IgD-negative memory B cell (primary cell): Measurements from ENCODE around the gene FAF2. TPM values are rescaled to one million over a fixed set of nuclear protein-coding genes. Genes with fewer than 3 reads are reported as not detected.
A peak's percentile ranks its signal among the peaks of the same experiment; 100 is the strongest.
"Not testable (repeated sequence)": the region's sequence is repeated elsewhere in the genome, so short reads cannot be mapped to it uniquely, and the experiment has no call there.

Experiments used
- H3K27ac Mint-ChIP-seq, 3 donors: one replicate each; pipeline ENCODE4 v1.8.0; 2020 to 2022; ENCODE audit warnings: mild to moderate bottlenecking in 3 of 3, mixed read lengths in 3 of 3, moderate library complexity in 1 of 3
- H3K27me3 Mint-ChIP-seq: one replicate; pipeline ENCODE4 v1.8.0; 2021; ENCODE audit warnings: mixed read lengths
- H3K36me3 Mint-ChIP-seq: one replicate; pipeline ENCODE4 v1.8.0; 2020; ENCODE audit warnings: mild to moderate bottlenecking, mixed read lengths
- H3K4me1 Mint-ChIP-seq, 3 donors: one replicate each; pipeline ENCODE4 v1.8.0; 2020 to 2022; ENCODE audit warnings: mixed read lengths in 3 of 3, mild to moderate bottlenecking in 1 of 3
- H3K4me3 Mint-ChIP-seq, 4 donors: one replicate each; pipeline ENCODE4 v1.8.0; 2020 to 2022; ENCODE audit warnings: mild to moderate bottlenecking in 4 of 4, mixed read lengths in 4 of 4, moderate library complexity in 3 of 4
- H3K9me3 Mint-ChIP-seq, 3 donors: one replicate each; pipeline ENCODE4 v1.8.0; 2020 to 2021; ENCODE audit warnings: mixed read lengths in 3 of 3, mild to moderate bottlenecking in 1 of 3
- polyA plus RNA-seq: library from polyadenylated mRNA; unstranded; fragments of 300-500 nt; fragmentation: Illumina TruSeq; gene quantifications from one replicate; pipeline ENCODE4 v1.2.3, GENCODE V29; 2021

The FAF2 gene
- polyA plus RNA-seq, 1 donor from 2014 or later: 11.1 TPM

DNA sequence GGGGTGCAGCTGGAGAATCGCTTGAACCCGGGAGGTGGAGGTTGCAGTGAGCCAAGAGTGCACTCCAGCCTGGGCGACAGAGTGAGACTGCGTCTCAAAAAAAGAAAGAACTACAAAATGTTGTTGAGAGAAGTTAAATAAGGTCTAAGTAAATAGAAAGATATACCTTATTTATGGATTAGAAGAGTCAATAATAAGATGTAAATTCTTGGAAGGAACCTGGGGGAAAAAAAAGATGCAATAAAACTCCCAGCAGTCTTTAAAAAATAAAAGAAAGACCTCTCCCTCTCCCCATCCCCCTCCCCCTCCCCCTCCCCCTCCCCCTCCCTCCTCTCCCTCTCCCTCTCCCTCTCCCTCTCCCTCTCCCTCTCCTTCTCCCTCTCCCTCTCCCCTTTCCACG lies 15.5 kb upstream of the FAF2 start:
- peaks cover 13% of the 10 kb centered on the region for H3K27me3 Mint-ChIP-seq
- no peak overlapping the region for H3K27ac Mint-ChIP-seq
- peaks cover 4 to 11% (median 9%) of the 10 kb centered on the region in 3 donors for H3K4me1 Mint-ChIP-seq
- peaks cover 0 to 4% (median 0%) of the 10 kb centered on the region in 3 donors for H3K9me3 Mint-ChIP-seq
- no peak overlapping the region for H3K4me3 Mint-ChIP-seq
- peaks cover 2% of the 10 kb centered on the region for H3K36me3 Mint-ChIP-seq

DNA sequence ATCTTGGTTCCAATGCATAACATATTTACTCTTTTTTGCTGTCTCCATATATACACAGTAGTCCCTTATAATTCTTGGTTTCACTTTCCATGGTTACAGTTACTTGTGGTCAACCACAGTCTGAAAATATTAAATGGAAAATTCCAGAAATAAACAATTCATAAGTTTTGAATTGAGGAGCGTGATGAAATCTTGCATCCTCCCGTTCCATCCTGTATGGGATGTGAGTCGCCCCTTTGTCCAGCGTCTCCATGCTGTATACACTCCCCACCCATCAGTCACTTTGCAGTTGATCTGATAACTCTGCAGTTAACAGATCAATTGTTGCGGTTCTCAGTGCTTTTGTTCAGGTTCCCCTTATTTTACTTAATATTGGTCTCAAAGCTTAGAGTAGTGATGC lies 11.5 kb upstream of the FAF2 start:
- Mint-ChIP-seq H3K9me3 (peaks cover 0 to 4% (median 0%) of the 10 kb centered on the region in 3 donors), H3K27me3 (peaks cover 15% of the 10 kb centered on the region), H3K36me3 (no peaks in the 10 kb centered on the region), H3K4me1 (peaks cover 4 to 9% (median 8%) of the 10 kb centered on the region in 3 donors), H3K4me3 (peak overlapping the region; percentile 20 to 70 (median 58)), H3K27ac (peak overlapping the region in 1 of 3 donors; percentile 65)

DNA sequence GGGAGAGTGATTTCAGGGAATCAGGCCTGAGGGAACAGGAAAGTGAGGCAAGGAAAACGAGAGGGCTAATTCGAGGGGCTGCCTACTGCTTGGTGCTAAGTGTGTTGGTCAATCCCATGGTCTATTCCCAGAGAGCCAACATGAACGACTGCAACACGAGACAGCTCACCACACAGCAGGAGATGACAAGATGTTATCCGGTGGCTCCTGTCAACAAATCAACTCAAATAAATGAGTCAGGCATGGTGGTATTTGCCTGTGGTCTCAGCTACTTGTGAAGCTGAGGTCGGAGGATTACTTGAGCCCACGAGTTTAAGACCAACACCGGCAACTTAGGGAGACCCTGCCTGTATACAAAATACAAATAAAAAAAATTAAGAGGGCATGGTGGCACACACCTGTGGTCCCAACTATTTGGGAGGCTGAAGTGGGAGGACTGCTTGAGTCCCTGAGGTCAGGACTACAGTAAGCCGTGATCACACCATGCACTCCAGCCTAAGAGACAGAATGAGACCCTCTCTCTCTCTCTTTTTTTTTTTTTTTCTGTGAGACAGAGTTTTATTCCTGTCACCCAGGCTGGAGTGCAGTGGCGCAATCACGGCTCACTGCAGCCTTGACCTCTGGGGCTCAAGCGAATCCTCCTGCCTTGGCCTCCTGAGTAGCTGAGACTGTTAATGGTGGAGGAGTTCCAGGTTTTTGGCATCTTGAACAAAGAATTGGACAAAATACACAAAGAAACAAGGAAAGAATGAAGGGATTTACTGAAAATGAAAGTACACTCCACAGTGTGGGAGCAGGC lies 9.0 kb upstream of the FAF2 start:
- Mint-ChIP-seq H3K27me3 (peaks cover 16% of the 10 kb centered on the region), H3K27ac (no peak overlapping the region), H3K4me1 (peaks cover 4 to 9% (median 8%) of the 10 kb centered on the region in 3 donors), H3K4me3 (no peak overlapping the region), H3K9me3 (no peaks in the 10 kb centered on the region), H3K36me3 (no peaks in the 10 kb centered on the region)

DNA sequence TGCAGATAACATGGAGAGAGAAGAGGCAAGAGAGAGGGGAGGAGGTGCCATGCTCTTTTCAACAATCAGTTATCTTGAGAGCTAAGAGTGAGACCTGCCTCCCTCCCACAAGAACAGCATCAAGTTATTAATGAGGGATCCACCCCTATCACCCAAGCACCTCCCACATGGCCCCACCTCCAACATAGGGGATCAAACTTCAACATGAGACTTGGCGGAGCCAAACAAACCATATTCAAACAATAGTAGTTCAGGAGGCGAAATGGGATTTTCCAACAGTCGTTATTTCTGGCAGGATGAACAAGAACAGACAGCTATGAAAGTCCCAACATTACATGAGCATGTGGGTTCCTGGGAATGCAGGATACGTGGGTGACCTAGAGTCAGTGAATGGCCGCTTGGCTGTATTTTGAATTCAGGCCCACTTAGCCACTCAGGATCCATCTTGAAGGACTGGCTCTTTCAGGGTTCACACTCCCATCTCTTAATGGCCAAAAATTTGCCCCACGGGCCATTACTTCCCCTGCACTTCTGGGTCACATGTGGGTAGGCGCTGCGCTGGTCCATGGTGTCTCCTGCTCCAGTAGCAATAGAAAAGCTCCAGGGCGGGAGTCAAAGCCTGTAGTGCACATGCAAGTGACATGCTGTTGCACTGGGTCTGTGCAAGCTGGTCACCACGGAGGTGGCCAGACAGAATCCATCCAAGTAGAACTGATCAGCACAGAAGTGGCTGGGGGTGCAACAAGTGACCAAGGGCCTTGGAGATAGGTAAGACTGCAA lies 7.1 kb upstream of the FAF2 start:
- peaks cover 4 to 9% (median 9%) of the 10 kb centered on the region in 3 donors for H3K4me1 Mint-ChIP-seq
- H3K9me3 Mint-ChIP-seq: no peaks in the 10 kb centered on the region
- peak overlapping the region in 1 of 3 donors; percentile 61 for H3K27ac Mint-ChIP-seq
- peaks cover 14% of the 10 kb centered on the region for H3K27me3 Mint-ChIP-seq
- H3K4me3 Mint-ChIP-seq: peak overlapping the region in 1 of 4 donors; percentile 31
- no peaks in the 10 kb centered on the region for H3K36me3 Mint-ChIP-seq

DNA sequence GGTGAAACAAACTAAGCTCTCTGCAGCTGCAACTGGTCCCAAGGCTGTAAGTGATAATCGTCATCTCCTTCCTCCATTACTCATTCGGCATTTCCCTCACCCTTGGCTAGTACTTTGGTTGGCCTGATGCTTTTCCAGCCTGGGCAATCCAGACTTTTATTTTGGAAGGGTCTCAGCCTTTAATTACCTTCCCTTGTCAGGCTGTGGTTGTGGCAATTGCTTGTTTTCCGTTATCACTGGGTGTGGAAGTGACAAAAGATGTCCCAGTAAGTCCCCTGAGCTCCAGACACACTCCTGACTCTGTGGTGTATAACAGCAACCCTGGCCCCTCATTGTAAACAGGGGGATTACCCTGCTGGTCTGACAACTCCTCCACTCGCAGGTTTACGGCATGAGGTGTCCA lies 6.3 kb upstream of the FAF2 start:
- H3K4me3 Mint-ChIP-seq: no peak overlapping the region
- peaks cover 12% of the 10 kb centered on the region for H3K27me3 Mint-ChIP-seq
- no peak overlapping the region for H3K27ac Mint-ChIP-seq
- H3K9me3 Mint-ChIP-seq: no peaks in the 10 kb centered on the region
- H3K36me3 Mint-ChIP-seq: no peaks in the 10 kb centered on the region
- H3K4me1 Mint-ChIP-seq: peaks cover 5 to 8% (median 6%) of the 10 kb centered on the region in 3 donors

DNA sequence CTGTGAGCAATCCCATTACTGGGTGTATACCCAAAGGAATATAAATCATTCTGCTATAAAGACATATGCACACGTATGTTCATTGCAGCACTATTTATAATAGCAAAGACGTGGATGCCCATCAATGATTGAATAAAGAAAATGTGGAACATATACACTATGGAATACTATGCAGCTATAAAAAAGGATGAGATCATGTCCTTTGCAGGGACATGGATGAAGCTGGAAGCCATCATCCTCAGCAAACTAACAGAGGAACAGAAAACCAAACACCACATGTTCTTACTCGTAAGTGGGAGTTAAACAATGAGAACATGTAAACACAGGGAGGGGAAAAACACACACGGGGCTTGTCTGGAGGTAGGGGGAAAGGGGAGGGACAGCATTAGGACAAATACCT lies 5.3 kb upstream of the FAF2 start:
- H3K27ac Mint-ChIP-seq, H3K9me3 Mint-ChIP-seq, H3K27me3 Mint-ChIP-seq, H3K36me3 Mint-ChIP-seq, H3K4me1 Mint-ChIP-seq: not testable (repeated sequence)
- peak overlapping the region in 1 of 4 donors; percentile 61 for H3K4me3 Mint-ChIP-seq

DNA sequence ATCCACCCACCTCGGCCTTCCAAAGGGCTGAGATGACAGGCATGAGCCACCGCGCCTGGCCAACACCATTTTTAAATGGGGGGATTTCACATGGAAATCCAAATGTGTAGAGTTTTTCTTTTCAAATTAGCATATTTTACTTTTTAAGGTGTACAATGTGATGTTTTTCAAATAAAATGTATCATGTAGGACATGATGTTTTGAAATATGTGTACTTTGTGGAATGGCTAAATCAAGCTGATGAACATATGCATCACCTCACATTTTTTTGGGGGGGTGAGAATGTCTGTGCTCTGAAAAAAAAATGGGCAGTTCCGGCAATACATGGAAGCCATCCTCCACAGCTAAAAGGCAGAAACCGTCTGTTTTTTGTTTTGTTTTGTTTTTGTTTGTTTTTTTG lies 3.4 kb upstream of the FAF2 start:
- Mint-ChIP-seq H3K27ac (peak overlapping the region in 1 of 3 donors; percentile 88), H3K36me3 (no peaks in the 10 kb centered on the region), H3K4me3 (peak overlapping the region in 1 of 4 donors; percentile 18), H3K9me3 (no peaks in the 10 kb centered on the region), H3K27me3 (peaks cover 10% of the 10 kb centered on the region), H3K4me1 (peaks cover 11 to 15% (median 14%) of the 10 kb centered on the region in 3 donors)

DNA sequence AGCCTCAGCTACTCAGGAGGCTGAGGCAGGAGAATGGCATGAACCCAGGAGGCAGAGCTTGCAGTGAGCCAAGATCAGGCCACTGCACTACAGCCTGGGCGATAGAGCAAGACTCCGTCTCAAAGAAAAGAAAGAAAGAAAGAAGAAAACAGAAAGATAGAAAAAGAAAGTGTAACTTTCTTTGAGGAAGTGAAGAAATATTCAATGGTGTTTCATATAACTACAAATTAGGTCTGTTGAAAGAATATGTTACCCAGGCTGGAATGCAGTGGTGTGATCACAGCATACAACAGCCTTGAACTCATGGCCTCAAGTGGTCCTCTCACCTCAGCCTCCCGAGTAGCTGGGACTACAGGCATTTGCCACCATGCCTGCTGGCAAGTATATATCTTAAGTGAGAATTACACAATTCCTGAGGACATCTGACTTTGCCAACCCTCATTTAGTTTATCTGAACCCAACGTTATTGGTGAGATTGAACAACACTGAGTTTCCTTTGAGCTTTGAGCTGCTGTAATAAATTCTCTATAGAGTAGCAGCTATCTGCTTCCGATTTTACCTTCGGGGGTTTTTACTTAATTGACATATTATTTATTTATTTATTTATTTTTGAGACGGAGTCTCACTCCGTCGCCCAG lies 2.0 kb upstream of the FAF2 start:
- H3K9me3 Mint-ChIP-seq: no peaks in the 10 kb centered on the region

DNA sequence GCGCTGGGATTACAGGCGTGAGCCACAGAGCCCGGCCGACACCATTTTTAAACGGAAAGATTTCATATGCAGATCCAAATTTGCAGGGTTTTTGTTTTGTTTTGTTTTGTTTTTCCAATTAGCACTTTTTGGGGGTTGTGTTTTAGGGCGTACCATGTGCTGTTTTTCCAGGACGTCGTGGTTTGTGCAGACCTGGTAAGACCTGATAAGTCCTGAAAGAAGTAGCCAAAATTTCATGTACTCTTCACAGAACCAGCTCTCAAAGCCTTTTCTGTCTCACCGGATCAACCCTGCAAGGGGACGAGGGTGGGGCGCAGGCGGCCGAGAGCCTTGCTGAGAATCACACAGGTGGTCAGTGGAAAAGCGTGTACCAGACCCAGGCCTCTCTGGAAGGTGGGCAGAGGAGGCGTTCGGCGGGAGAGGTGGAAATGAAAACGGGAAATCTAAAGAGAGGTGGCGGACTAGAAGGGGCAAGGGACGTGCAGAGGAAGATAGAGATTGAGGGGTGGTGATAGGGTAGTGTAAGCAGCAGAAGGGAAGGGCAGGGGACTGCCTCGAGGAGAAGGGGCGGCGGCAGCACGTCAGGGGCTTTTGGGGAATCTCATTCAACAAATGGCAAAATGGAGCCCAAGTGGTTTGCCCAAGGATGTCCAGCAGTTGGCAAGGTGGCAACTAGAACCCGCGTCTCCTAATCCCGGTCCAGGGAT lies 1.1 kb upstream of the FAF2 start:
- Mint-ChIP-seq H3K36me3 (peaks cover 2% of the 10 kb centered on the region), H3K27ac (peak overlapping the region; percentile 98 to 100 (median 99)), H3K9me3 (no peaks in the 10 kb centered on the region), H3K27me3 (peaks cover 4% of the 10 kb centered on the region), H3K4me1 (peaks cover 11 to 21% (median 21%) of the 10 kb centered on the region in 3 donors), H3K4me3 (peak overlapping the region; percentile 95 to 99 (median 97))

More for the DNA sequence above, 2.0 kb upstream of the FAF2 start:
- Mint-ChIP-seq H3K27ac (peak overlapping the region in 2 of 3 donors; percentile 16 to 64), H3K27me3 (peaks cover 7% of the 10 kb centered on the region), H3K36me3 (peaks cover 2% of the 10 kb centered on the region), H3K4me3 (peak overlapping the region; percentile 46 to 98 (median 68)), H3K4me1 (peaks cover 11 to 21% (median 21%) of the 10 kb centered on the region in 3 donors)

DNA sequence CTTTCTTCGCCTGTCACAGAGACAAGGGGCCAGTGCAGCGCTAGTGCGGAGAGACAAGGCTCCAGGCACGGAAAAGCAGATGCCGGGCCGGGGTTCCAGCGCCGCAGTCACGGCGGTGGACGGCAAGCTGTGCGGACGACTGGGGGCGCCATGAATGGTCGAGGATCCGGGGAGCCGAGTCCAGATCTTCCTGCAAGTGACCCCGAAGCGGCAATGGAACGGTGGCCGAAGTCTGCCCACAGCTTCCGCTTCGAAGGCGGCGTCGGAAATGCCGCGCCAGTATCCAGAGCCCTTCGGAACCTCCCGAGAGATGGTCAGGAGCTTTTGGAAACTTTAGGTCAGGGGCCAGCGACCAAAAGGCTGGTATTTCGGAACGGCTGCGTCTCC lies 601 bp upstream of the FAF2 start:
- peaks cover 13 to 24% (median 21%) of the 10 kb centered on the region in 3 donors for H3K4me1 Mint-ChIP-seq
- H3K27me3 Mint-ChIP-seq: peaks cover 1% of the 10 kb centered on the region
- H3K27ac Mint-ChIP-seq: peak overlapping the region; percentile 98 to 100 (median 99)
- peaks cover 2% of the 10 kb centered on the region for H3K36me3 Mint-ChIP-seq
- H3K9me3 Mint-ChIP-seq: no peaks in the 10 kb centered on the region
- H3K4me3 Mint-ChIP-seq: peak overlapping the region; percentile 95 to 99 (median 97)

DNA sequence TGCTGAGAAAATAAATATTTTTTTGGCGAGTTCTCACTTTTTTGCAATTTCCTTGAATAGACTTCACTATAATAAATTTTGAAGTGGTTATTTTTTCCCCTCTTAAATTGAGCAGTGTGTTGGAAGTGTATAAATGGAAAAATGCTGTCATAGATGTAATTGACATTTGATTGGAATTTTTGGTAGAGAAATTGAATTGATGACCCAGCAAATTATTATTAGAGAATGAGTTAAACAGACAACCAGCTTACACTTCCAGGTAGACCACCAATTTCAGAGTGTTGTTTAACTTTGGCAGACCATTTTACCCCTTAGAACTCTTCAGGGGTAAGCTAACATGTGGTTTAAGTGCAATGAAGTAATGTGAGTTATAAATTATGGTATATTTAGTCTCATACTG lies 1.9 kb downstream of the FAF2 start:
- Mint-ChIP-seq H3K27me3 (peaks cover 1% of the 10 kb centered on the region), H3K4me3 (peak overlapping the region in 2 of 4 donors; percentile 30 to 98), H3K27ac (peak overlapping the region in 2 of 3 donors; percentile 48 to 100), H3K9me3 (no peaks in the 10 kb centered on the region), H3K4me1 (peaks cover 13 to 30% (median 27%) of the 10 kb centered on the region in 3 donors), H3K36me3 (peaks cover 2% of the 10 kb centered on the region)

DNA sequence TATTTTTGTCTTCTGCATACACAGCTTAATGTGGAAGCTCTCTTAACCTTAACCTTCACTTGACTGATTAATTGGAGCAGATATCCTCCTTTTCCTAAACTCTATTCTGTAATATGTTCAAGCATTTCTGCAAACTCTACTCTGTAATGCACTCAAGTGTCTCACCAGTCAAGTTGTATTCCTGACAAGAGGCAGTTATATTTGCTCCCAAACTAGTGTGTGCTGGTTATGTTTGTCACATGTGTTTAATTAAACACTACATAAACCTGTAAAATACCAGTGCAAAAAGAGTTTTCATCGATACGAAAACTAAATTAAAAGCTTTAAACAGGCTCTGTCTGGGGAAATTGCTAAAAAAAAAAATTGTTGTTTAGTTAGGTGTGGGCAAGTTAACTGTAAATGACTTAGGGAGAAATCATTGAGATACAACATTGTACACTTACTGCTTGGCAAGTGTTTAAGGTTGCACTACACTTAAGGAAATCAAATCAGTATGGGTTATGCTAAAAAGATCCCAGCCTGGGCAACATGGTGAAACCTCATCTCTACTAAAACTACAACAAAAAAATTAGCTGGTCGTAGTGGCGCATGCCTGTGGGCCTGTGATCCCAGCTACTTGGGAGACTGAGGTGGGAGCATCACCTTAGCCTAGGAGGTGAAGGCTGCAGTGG lies 6.7 kb downstream of the FAF2 start:
- Mint-ChIP-seq H3K27me3 (no peaks in the 10 kb centered on the region), H3K27ac (peak overlapping the region in 1 of 3 donors; percentile 65), H3K4me1 (peaks cover 12 to 26% (median 21%) of the 10 kb centered on the region in 3 donors), H3K4me3 (no peak overlapping the region), H3K9me3 (no peaks in the 10 kb centered on the region), H3K36me3 (peaks cover 3% of the 10 kb centered on the region)

DNA sequence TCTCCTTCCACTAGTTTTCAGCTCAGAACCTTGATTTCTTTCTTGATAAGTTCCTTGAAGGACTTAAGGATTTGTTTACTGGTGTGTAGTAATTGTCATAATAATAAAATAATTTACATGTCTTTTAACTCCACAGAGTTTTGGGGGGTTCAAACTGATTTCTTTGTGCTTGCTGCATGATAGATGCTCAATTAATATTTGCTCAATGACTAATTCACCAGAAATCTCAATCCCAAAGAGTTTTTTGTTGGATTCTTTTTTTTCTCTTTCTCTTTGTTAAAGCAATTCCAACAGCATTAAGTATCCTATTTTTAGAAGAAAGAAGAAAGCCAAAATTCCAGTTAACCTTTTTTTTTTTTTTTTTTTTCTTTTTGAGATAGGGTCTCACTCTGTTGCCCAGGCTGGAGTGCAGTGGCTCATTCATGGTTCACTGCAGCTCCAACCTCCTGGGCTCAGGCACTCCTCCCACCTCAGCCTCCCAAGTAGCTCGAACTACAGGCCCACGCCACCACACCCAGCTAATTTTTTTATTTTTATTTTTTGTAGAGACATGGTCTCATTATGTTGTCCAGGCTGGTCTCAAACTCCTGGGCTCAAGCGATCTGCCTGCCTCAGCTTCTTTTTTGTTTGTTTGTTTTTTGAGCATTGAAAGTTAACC lies 10.8 kb downstream of the FAF2 start:
- H3K4me1 Mint-ChIP-seq: peaks cover 17 to 25% (median 22%) of the 10 kb centered on the region in 3 donors
- H3K27ac Mint-ChIP-seq: peak overlapping the region in 2 of 3 donors; percentile 31 to 32
- H3K36me3 Mint-ChIP-seq: peaks cover 3% of the 10 kb centered on the region
- H3K27me3 Mint-ChIP-seq: no peaks in the 10 kb centered on the region
- no peak overlapping the region for H3K4me3 Mint-ChIP-seq
- no peaks in the 10 kb centered on the region for H3K9me3 Mint-ChIP-seq
